HCT116 (cell line): Measurements from ENCODE around the gene INSR.

ENCODE experiments used
- ATF3 ChIP-seq: IDR thresholded peaks from 2 replicates; pipeline ENCODE4 v1.6.1; 2012
- CTCF ChIP-seq, 3 experiments: fragments of 200-600 bp in 1 of 3; sonication (generic) in 1 of 3; IDR thresholded peaks in 2 of 3; conservative IDR thresholded peaks in 1 of 3; 2 replicates each; pipeline ENCODE4 v1.5.1; 2012 to 2017; ENCODE audit warnings: low read depth in 2 of 3, low read length in 2 of 3, antibody characterized with exemption in 1 of 3, borderline replicate concordance in 1 of 3, control low read depth in 1 of 3, mild to moderate bottlenecking in 1 of 3, mixed read lengths in 1 of 3, mixed run types in 1 of 3, moderate library complexity in 1 of 3; ENCODE audit not compliant: insufficient read depth in 1 of 3
- EZH2 ChIP-seq: fragments of 200-600 bp; sonication (generic); IDR thresholded peaks from 2 replicates; pipeline ENCODE4 v1.6.1; 2017; ENCODE audit warnings: antibody characterized with exemption, mixed run types
- EZH2phosphoT487 ChIP-seq: fragments of 200-600 bp; IDR thresholded peaks from 2 replicates; pipeline ENCODE4 v1.6.1; 2018; ENCODE audit warnings: antibody characterized with exemption, borderline replicate concordance
- MAX ChIP-seq: IDR thresholded peaks from 2 replicates; pipeline ENCODE4 v1.6.1; 2012
- POLR2A ChIP-seq: IDR thresholded peaks from 2 replicates; pipeline ENCODE4 v1.7.0; 2011; ENCODE audit warnings: borderline replicate concordance; ENCODE audit not compliant: insufficient read depth, insufficient read length; ENCODE audit errors: extremely low read depth
- POLR2AphosphoS5 ChIP-seq: IDR thresholded peaks from 2 replicates; pipeline ENCODE4 v1.6.1; 2011; ENCODE audit warnings: mild to moderate bottlenecking, low read depth, low read length, moderate library complexity
- SIN3A ChIP-seq: IDR thresholded peaks from 2 replicates; pipeline ENCODE4 v1.6.1; 2012; ENCODE audit warnings: low read depth
- SRF ChIP-seq: IDR thresholded peaks from 2 replicates; pipeline ENCODE4 v1.6.1; 2012; ENCODE audit warnings: low read depth
- YY1 ChIP-seq: IDR thresholded peaks from 2 replicates; pipeline ENCODE4 v1.6.1; 2011; ENCODE audit warnings: low read length, low read depth, moderate library complexity, mild to moderate bottlenecking; ENCODE audit not compliant: insufficient replicate concordance; ENCODE audit errors: extremely low read depth
- ZNF274 ChIP-seq: fragments of 200-500 bp; sonication (Bioruptor generic); IDR thresholded peaks from 2 replicates; pipeline ENCODE4 v1.6.1; 2014; ENCODE audit warnings: mild to moderate bottlenecking, low read depth, low read length, inconsistent platforms

- TF ChIP-seq CTCF (IDR thresholded peaks at IDR 0.05 in 2 of 3, conservative IDR thresholded peaks at IDR 0.05 in 1 of 3; ENCODE audit: borderline replicate concordance in 1 of 3, insufficient read depth in 1 of 3, low read depth in 2 of 3, low read length in 2 of 3) (no peak), POLR2AphosphoS5 (no peak), ATF3 (no peak), YY1 (no peak), SRF (no peak), ZNF274 (no peak), MAX (no peak), EZH2 (no peak), POLR2A (no peak), EZH2phosphoT487 (no peak), SIN3A (no peak)
Measured at GRCh38 chr19:7265963-7266362, 28.3 kb downstream of the INSR start.
